PC-3 (cell line): ENCODE results near the gene RNF169. TPM values are rescaled to one million over a fixed set of nuclear protein-coding genes. Genes with fewer than 3 reads are reported as not detected.

Experiments
- ATAC-seq: fragments of 200-7000 bp; cut with Tn5 transposase; 2 replicates; pipeline ENCODE4 v1.9.1; 2020; ENCODE audit warnings: mild to moderate bottlenecking, moderate library complexity
- BruUV-seq: library from RNA; stranded (reverse); fragments of 400-500 nt; replicated peaks from 2 replicates; lab custom pipeline; 2021; lab: Mats Ljungman, UMichigan
- CTCF ChIA-PET: fragments of 300-600 bp; sonication (Branson Sonifier 250); formaldehyde crosslinking; loops from one replicate; lab custom pipeline; 2022; ENCODE audit warnings: antibody characterized with exemption; lab: Charles Lee
- POLR2A ChIA-PET: fragments of 300-600 bp; sonication (Branson Sonifier 250); formaldehyde crosslinking; loops from one replicate; lab custom pipeline; 2022; ENCODE audit warnings: antibody characterized with exemption; ENCODE audit not compliant: unreplicated experiment; lab: Charles Lee
- DNase-seq: peaks from one replicate; pipeline ENCODE4 v3.0.0-alpha.2; 2015
- H2AFZ ChIP-seq: fragments of 300-600 bp; sonication (generic); 2 replicates; pipeline ENCODE4 v1.6.0; 2016; ENCODE audit warnings: antibody characterized with exemption, low read length
- H3F3A ChIP-seq: fragments of 300-600 bp; sonication (generic); one replicate; pipeline ENCODE4 v1.6.0; 2017; ENCODE audit warnings: antibody characterized with exemption, low read length, control low read depth, mild to moderate bottlenecking; ENCODE audit not compliant: unreplicated experiment
- H3K27ac ChIP-seq: fragments of 300-600 bp; sonication (generic); 2 replicates; pipeline ENCODE4 v1.5.1; 2016; ENCODE audit warnings: mild to moderate bottlenecking, low read length
- H3K27me3 ChIP-seq: fragments of 300-600 bp; sonication (generic); 2 replicates; pipeline ENCODE4 v1.6.1; 2016; ENCODE audit warnings: low read length, mixed read lengths
- H3K36me3 ChIP-seq: fragments of 300-600 bp; sonication (generic); 2 replicates; pipeline ENCODE4 v1.6.1; 2016; ENCODE audit warnings: low read depth, mixed run types, low read length, mixed read lengths
- H3K4me1 ChIP-seq: fragments of 300-600 bp; sonication (generic); 2 replicates; pipeline ENCODE4 v1.5.1; 2016; ENCODE audit warnings: low read length; ENCODE audit not compliant: insufficient read depth
- H3K4me2 ChIP-seq: fragments of 300-600 bp; sonication (generic); 2 replicates; pipeline ENCODE4 v1.6.0; 2016; ENCODE audit warnings: low read length
- H3K4me3 ChIP-seq: fragments of 300-600 bp; sonication (generic); 2 replicates; pipeline ENCODE4 v1.5.1; 2016; ENCODE audit warnings: mild to moderate bottlenecking, low read length, mixed read lengths
- H3K79me2 ChIP-seq: fragments of 300-600 bp; sonication (generic); 2 replicates; pipeline ENCODE4 v1.6.1; 2017; ENCODE audit warnings: low read length, mixed read lengths
- H3K9ac ChIP-seq: fragments of 300-600 bp; sonication (generic); 2 replicates; pipeline ENCODE4 v1.6.0; 2016; ENCODE audit warnings: mild to moderate bottlenecking, low read length
- H3K9me2 ChIP-seq: fragments of 300-600 bp; sonication (generic); replicated peaks from 2 replicates; pipeline ENCODE4 v1.6.1; 2016; ENCODE audit warnings: mixed run types, low read length, mixed read lengths
- H3K9me3 ChIP-seq: fragments of 300-600 bp; sonication (generic); 2 replicates; pipeline ENCODE4 v1.6.1; 2016; ENCODE audit warnings: low read length, mixed read lengths
- H4K20me1 ChIP-seq: fragments of 300-600 bp; sonication (generic); 2 replicates; pipeline ENCODE4 v1.6.1; 2016; ENCODE audit warnings: low read length, mixed read lengths
- CTCF ChIP-seq: fragments of 300-600 bp; sonication (generic); conservative IDR thresholded peaks from 2 replicates; pipeline ENCODE4 v1.5.1; 2017; ENCODE audit warnings: antibody characterized with exemption, low read depth, mild to moderate bottlenecking, low read length
- EZH2 ChIP-seq: fragments of 300-600 bp; sonication (generic); IDR thresholded peaks from one replicate; pipeline ENCODE4 v1.6.1; 2017; ENCODE audit warnings: antibody characterized with exemption, mild to moderate bottlenecking, low read length; ENCODE audit not compliant: unreplicated experiment
- EZH2phosphoT487 ChIP-seq: fragments of 300-600 bp; sonication (generic); IDR thresholded peaks from 2 replicates; pipeline ENCODE4 v1.6.1; 2018; ENCODE audit warnings: mild to moderate bottlenecking, antibody characterized with exemption, low read length, borderline replicate concordance
- intact Hi-C: fragments of 100-400 bp; cut with micrococcal nuclease; formaldehyde crosslinking; loops from 2 replicates; pipeline ENCODE4 v1.9.0; 2023
- total RNA-seq: library from RNA; depleted of rRNA; stranded (reverse); fragments of >200 nt; gene quantifications from 2 replicates; pipeline ENCODE4 v1.2.3, GENCODE V29; 2014

RNF169 gene
- total RNA-seq, 1 experiment from 2014 or later, result 20.4 TPM

GRCh38 chr11:74717221-74717969 lies 31.3 kb upstream of the RNF169 start:
- Histone ChIP-seq H3K9me2 (no peaks in the 10 kb centered on the region), H3K79me2 (no peaks in the 10 kb centered on the region), H3K4me2 (no peak overlapping the region), H4K20me1 (no peaks in the 10 kb centered on the region), H3K27me3 (no peaks in the 10 kb centered on the region), H2AFZ (no peak overlapping the region), H3K4me3 (no peak overlapping the region), H3K4me1 (no peaks in the 10 kb centered on the region), H3F3A (no peaks in the 10 kb centered on the region), H3K9me3 (no peaks in the 10 kb centered on the region), H3K36me3 (no peaks in the 10 kb centered on the region), H3K27ac (no peak overlapping the region), H3K9ac (no peak overlapping the region)
- intact Hi-C loops, result no loop called here
- no peak for TF ChIP-seq EZH2
- TF ChIP-seq CTCF, result no peak
- TF ChIP-seq EZH2phosphoT487, result no peak
- ChIA-PET POLR2A (no interaction called here), CTCF (no interaction called here)
- no TSS peak for BruUV-seq
- ATAC-seq, result no peak
- no peak for DNase-seq

- Histone ChIP-seq H3K4me1 (no peaks in the 10 kb centered on the region), H3F3A (no peaks in the 10 kb centered on the region), H3K9ac (no peak overlapping the region), H3K27ac (no peak overlapping the region), H3K9me3 (no peaks in the 10 kb centered on the region), H3K9me2 (no peaks in the 10 kb centered on the region), H3K4me2 (no peak overlapping the region), H4K20me1 (no peaks in the 10 kb centered on the region), H3K36me3 (no peaks in the 10 kb centered on the region), H3K4me3 (no peak overlapping the region), H3K27me3 (0 out of 2 replicates have a peak, but pooled peaks cover 3% of the 10 kb centered on the region), H2AFZ (no peak overlapping the region), H3K79me2 (no peaks in the 10 kb centered on the region)
- BruUV-seq, result no TSS peak
- CTCF ChIA-PET, result no interaction called here
- POLR2A ChIA-PET, result no interaction called here
- intact Hi-C loops, result no loop called here
- DNase-seq (no peak), ATAC-seq (no peak)
- TF ChIP-seq EZH2phosphoT487 (no peak), EZH2 (no peak), CTCF (no peak)
These were observed 29.6 kb upstream of the RNF169 start for GRCh38 chr11:74719011-74719410.
